GM18507 (cell line): ENCODE results near the gene GCAT.

Source experiments
- DNase-seq: peaks from one replicate; pipeline ENCODE4 v3.0.0; 2011; ENCODE audit warnings: low read depth; ENCODE audit not compliant: insufficient read length; ENCODE audit errors: extremely low spot score
- FAIRE-seq: peaks from 2 replicates; lab custom pipeline; 2011; peaks lifted over from hg19 to GRCh38; lab: Jason Lieb, UNC

The GCAT gene

DNA sequence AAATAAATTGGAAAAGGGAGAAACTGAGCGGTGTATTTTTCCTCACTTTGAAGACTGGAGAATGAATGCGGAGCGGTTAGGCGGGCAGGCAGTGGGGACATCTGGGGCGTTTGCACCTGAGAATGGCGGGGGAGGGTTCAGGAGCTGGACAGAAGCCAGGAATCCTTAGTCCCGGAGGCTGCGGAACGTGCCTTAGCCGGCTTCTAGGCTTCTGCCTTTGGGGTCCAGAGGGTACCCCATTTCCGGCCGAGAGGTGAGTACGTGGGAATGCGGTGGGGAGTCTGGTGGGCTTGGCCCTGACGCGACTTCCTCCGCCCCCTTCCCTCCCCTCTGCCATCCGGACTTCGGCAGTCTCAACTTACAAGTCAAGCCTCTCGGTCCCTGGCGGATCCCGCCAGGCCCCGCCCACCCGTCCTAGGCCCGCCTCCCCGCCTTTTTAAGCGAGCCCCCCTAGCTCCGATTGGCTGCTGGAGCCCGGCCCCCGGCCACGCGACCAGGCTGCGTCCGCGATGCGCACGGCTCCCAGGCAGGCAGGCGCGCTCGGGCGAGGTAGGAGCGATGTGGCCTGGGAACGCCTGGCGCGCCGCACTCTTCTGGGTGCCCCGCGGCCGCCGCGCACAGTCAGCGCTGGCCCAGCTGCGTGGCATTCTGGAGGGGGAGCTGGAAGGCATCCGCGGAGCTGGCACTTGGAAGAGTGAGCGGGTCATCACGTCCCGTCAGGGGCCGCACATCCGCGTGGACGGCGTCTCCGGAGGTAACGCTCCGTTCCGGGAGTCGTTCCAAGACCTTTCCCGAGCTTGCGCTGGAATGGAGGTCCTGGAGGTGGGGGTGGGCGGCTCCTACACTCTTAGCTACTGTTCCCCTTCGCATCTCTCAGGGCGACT lies at the start of gene GCAT:
Gene GCAT (plus strand): TSS at position 525 of the 884 bp plus-strand sequence. CDS start 34 bp downstream, at position 559.
- peak; percentile 95 for FAIRE-seq
- peak; percentile 98 for DNase-seq

DNA sequence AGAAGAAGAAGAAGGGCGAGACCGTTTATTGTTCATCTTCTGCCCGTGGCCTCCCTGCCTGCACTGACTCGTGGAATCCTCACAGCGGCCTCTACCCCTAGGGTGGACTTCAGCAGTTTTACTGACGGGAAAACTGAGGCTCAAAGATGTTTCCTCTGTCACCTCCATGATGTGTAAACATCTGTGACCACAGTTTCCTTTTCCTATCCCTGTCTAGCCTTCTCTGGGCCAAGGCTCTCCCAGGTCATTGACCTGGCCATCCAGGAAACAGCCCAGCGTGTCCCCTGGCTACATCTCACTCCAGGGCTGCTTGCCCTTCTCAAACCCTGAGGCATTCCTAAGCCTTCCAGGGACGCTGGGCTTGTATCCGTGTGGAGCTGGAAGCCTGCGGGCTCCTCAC lies 49.0 kb upstream of the GCAT start:
- DNase-seq: no peak
- FAIRE-seq: no peak

DNA sequence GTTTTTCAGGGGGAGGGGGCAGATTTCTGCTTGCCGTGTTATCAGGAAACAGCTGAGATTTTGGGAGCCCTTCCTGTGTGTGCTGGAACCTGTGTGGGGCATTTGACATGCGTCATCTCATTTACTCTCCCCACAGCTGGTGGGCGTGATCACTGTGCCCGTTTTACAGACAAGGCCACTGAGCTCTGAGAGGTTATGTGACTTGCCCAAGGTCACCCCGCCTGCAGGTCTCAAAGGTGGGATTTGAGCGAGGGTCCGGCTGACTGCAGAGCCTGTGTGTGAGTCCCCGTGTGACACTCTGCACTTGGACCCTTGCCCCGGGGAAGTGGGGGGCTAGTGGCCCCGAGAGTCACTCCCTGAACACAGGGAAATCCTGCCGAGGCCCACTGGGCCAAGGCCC lies 48.5 kb upstream of the GCAT start:
- FAIRE-seq: no peak

DNA sequence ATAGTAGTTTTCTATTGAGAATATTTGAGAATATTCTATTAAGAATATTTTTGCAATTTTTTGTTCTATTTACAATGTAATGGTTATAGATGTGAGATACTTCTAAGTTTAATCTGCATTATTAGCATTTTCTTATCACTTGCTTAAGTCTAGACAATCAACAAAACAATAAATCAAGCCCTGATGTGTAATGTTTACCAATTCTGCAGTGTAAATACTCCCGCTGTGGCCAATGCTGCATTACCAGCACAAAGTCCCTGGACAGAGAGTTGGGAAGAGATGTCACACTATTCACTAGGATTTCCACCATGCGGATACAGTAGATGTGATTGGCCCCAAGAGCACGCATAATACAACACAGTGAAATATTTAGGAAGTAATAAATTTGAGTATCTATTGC lies 47.6 kb upstream of the GCAT start:
- no peak for FAIRE-seq
- no peak for DNase-seq

More for the DNA sequence above, 48.5 kb upstream of the GCAT start:
- no peak for DNase-seq

DNA sequence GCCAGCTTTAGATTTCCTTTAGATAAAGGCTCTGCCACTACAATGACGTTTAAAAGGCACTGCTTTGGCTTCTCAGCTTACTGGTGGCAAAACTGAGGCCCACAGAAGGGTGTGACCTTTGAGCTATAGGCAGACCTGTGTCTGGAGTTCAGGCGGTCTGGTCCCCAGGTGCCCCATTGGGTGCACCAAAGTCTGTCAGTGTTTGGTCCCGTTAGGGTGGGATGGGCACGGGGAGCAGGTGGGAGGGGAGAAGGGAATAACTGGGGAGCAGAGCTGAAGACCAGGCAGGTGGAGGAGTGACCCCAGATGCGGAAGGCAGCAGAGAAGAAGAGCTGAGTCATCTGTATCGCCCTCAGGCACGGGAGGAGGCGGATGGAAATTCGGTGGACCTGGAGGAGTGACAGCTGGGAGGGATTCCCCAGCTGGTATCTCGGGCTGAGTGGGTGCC lies 45.3 kb upstream of the GCAT start:
- DNase-seq: no peak

DNA sequence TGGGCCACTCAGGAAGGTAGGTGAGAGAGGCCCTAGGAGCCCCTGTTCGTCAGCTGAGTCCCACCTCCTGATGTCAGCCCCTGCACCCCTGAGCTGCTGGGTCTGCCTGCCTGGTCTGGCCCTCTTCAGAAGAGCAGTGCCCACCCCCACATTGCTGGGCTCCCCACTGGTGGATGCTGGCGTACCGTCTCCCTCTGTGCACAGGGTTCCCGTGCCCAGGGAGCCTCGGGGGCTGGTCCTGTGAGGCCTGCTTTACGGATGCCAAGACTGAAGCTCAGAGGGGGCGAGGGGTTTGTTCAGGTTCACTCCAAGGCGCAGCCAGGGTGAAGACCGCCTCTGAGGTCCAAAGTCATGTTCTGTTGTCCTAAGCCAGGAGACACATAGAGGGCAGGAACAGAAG lies 44.7 kb upstream of the GCAT start:
- no peak for DNase-seq
- FAIRE-seq: no peak

More for the DNA sequence above, 45.3 kb upstream of the GCAT start:
- FAIRE-seq: no peak

DNA sequence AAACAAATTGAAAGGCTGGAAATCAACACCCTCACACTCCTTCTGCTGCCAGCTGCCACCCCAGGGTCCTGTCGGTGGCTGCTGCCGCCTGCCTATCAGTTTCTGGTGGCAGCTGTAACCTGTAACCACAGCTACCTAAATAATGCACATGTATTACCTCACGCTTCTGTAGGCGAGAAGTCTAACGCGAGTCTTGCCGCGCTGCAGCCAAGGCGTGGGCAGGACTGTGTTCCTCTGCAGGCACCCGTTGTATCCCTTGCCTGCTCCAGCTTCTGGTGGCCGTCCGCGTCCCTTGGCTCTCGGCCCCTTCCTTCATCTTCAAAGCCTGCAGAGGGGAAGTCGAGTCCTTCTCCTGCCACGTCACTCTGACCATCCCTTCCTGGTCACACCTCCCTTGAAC lies 44.1 kb upstream of the GCAT start:
- DNase-seq (no peak), FAIRE-seq (no peak)

DNA sequence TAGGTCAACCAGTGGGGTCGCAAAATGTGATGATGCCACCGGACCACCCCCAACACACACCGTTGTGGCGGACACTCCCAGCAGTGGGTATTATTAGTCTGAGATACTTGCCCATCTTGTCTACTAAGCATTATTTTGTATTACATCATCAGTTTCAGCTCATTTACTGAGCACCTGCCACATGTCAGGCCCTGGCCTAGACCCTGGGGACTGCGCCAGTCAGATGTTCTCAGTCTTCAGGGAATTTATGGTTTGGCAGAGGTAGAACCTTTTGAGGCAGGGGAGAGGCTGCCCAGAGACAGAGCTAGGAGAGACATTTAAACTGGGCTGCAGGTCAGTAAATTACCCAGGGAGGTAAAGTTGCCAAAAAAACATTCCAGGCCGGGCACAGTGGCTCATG lies 43.1 kb upstream of the GCAT start:
- FAIRE-seq: no peak
- DNase-seq: no peak

DNA sequence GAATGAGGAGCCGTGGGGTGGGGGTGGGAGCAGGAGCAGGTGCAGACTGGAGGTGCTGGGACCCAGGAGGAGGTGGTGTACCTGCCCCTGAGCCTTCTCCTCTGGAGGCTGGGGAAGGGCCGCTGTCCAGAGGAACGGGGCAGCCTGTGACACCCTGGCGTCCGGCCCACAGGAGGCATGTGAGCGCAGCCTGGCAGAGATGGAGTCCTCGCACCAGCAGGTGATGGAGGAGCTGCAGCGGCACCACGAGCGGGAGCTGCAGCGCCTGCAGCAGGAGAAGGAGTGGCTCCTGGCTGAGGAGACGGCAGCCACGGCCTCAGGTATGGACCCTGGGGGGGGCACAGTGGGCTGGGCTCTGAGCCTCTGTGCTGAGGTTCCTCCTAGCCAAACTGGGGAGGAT lies 42.2 kb upstream of the GCAT start:
- no peak for FAIRE-seq
- DNase-seq: no peak

DNA sequence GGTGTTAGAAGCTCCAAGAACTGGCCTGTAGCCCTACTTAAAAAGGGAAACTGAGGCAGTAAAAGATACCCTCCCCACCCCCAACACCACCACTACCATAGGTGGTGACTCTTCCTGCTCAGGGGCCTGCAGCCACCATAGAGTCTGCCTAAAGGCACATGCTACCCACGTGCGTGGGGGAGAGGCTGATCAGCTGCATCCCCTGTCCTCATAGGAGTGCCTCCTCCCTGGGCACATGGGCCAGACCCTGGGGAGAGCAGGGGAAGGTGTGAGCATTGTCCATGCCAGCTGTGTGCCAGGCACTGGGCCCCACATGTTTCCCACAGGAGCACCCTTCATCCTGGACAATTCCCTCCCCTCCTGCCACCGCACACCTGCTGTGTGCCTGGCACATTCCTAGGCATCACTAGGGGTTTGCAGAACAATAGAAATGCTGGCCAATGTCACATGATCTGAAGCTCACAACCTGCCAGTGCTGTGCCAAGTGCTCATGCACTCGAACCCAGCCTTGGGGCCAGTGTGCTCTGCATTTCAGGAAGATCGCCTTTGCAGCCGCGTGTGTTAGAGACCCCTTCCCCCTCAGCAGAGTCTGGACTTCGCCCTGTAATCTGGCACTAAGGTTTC lies 41.7 kb upstream of the GCAT start:
- no peak for FAIRE-seq
- no peak for DNase-seq

DNA sequence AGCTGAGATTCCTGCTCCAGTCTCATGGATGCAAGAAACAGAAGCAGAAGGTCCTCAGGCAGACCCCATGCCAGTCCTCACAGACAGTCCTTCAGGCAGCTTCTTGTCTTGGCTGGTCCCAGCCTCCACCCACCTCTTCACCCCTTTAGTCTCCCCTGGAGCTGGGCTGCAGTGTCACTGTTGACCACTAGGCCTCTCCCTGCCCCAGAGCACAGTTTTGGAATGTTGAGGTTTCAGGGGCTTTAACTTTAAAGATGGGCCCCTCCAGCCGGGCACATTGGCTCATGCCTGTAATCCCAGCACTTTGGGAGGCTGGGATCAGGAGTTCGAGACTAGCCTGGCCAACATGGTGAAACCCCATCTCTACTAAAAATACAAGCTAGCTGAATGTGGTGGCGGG lies 39.5 kb upstream of the GCAT start:
- no peak for FAIRE-seq
- no peak for DNase-seq

DNA sequence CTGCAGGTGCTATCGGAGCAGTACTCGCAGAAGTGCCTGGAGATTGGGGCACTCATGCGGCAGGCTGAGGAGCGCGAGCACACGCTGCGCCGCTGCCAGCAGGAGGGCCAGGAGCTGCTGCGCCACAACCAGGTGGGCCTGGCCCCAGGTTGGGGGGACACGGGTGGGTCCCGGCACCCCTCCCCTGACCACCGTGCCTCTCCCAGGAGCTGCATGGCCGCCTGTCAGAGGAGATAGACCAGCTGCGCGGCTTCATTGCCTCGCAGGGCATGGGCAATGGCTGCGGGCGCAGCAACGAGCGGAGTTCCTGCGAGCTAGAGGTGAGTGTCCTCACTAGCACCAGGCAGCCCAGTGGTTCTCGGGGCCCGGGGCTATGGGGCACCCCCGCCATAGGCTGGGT lies 38.7 kb upstream of the GCAT start:
- DNase-seq: no peak
- FAIRE-seq: no peak

DNA sequence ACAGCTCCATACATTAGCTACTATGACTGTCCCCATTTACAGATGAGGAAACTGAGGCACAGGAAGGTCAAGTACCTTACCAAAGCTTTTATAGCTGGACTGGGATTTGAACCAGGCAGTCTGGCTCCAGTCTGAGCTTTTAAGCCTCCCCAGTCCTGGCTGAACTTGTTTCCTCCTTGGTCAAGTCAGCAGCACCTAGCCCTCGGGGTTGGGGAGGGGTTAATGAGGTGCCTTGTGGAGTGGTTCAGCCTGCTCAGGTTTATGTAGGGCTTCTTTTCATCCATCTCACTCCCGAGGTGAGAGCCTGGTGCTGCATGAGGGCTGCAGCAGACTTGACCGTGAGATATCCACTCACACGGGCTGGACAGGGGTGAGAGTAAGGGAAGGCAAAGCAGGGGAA lies 36.7 kb upstream of the GCAT start:
- FAIRE-seq: no peak

DNA sequence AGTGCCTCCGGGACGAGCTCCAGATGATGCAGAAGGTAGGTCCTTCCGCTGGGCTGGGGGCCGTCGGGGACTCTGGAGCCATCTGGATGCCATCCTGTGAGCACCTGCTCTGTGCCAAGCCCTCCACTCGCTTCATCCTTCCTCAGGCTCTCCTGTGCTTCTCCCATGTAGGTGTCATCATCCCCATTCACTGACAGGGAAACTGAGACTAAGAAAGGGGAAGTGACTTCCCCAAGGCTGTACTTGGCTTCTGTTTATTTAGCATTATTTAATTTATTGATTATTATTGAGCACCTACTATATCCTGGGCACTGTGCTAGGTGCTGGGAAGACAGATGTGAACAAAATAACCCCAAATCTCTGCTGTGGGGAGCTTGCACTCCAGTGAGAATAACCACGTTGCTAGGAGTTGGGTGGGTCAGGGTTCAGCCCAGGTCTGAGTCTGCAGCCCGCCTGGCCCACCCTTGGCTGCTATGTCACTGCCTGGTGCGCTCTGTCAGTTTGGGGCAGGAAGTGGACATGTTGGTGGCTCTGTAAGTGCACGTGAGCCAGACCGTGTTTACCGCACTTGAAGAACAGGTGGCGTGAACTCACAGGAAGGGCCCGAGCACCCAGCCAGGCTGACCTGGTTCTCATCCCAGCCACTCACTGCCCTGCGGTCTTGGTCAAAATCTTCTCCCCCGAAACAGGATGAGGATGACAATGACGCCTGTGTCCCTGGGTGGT lies 35.9 kb upstream of the GCAT start:
- FAIRE-seq (no peak), DNase-seq (no peak)

More for the DNA sequence above, 36.7 kb upstream of the GCAT start:
- no peak for DNase-seq

DNA sequence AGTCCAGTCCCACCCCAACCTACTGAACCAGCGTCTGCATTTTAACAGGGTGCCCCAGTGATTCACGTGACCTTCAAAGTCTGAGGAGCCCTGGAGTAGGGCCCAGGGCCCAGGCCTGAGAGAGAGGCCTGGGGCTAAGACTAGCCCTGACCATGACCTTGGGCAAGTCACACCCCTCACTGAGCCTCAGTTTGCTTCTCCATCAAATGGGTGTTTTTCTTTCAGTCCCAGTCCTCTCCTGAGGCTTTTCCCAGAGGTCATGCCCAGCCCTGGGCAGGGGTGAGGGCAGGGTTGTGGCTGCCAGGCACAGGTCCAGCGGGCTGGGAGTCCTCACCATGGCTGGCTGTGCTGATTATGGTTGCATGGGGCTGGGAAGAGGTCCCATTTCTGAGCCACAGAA lies 33.0 kb upstream of the GCAT start:
- DNase-seq: no peak
- FAIRE-seq: no peak

DNA sequence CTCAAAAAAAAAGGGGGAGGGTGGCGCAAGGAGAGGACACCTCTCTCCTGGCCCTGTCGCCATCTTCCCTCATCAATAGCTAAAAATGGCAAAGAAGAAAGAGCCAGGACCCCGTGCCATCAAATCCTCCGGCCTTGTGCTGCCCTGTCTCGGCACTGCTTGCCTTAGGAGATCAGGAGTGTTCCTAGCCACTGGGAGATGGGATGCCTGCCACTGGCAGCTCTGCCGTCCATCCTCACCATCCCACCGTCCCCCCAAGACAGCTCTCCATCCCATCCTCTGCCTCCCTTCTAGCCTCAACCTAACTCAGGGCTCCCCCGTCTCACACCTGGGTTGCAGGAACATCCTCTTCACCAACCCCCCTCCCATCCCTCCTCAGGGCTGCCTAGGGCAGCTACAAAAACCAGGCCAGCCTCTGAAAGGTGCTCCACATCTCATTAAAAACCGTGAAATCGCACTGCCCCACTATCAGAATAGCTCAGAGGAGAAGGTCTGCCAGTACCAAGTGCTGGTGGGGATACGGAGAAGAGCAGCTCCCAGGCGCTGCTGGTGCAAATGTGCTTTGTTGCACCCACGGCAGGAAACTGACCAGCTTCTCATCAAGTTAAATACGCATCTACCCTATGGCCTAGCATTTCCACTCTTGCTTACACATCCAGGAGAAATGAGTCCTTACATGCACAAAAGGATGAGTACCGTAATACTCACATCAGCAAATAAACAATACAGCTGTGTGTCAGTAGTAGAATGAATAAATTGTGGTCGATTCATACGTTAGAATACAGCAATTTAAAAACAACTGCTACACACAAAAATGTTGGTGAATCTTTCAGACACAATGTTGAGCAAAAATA lies 31.7 kb upstream of the GCAT start:
- FAIRE-seq (no peak), DNase-seq (no peak)

DNA sequence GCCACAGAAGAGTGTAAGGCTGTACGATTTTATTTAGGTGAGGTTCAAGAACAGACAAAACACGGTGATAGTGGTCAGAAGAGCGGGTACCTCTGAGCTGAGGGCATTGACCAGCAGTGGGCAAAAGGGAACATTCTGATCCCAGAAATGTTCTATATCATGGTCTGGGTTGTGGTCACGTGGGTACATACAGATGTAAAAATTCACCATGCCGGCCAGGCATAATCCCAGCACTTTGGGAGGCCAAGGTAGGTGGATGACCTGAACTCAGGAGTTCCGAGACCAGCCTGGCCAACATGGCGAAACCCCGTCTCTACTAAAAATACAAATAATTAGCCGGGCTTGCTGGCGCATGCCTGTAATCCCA lies 31.1 kb upstream of the GCAT start:
- DNase-seq (no peak), FAIRE-seq (no peak)

DNA sequence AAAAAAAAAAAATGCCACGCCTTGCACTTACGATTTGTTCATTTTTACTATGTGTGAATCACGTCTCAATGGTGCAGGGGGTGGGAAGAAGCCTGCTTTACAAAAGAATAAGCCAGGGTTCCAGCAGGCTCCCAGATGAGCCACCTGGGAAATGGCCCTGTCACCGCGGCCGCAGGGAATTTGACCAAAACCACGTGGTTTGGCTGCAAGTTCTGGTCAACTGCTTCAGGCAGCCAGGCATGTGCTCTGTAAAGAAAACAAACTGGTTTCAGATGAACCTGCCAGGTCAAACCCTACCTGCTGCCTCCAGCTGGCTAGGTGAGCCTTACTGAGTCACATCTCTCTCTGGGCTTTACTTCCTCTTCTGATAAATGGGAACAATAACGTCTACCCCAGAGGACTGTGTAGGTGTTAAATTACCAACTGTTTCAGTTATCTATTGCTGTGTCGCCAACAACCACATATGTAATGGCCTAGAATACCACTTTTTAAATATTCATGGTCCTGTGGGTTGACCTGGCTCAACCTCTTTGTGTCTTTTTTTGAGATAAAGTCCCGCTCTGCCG lies 30.5 kb upstream of the GCAT start:
- DNase-seq: peak; percentile 48
- peak; percentile 84 for FAIRE-seq

DNA sequence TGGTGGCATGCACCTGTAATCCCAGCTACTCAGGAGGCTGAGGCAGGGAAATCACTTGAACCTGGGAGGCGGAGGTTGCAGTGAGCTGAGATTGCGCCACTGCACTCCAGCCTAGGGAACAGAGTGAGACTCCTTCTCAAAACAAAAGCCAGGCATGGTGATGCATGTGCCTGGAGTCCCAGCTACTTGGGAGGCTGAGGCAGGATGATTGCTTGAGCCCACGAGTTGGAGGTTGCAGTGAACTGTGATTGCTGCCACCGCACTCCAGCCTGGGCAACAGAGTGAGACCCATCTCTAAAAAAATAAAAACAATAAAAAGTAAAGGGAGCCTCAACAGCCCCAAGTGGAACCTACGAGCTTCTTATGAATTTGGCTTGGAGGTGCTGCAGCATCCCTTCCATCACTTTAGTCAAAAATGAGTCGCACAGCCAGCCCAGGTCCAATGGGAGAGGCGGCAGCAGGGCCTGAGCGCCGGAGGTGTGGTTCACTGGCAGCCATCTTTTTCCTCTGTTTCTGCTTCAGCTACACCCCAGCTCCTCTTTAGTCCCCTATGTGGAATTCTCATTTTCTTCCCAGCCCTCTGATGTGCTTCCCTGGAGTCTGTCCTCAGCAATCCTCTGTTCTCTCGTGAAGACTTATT lies 29.2 kb upstream of the GCAT start:
- DNase-seq (no peak), FAIRE-seq (no peak)
